GM23248 (cell line): Measurements from ENCODE around the gene SLC45A3.

ENCODE experiments used
- EZH2 ChIP-seq: fragments of 200-600 bp; sonication (generic); IDR thresholded peaks from 2 replicates; pipeline ENCODE4 v1.6.1; 2018; ENCODE audit warnings: antibody characterized with exemption, mild to moderate bottlenecking; ENCODE audit not compliant: insufficient read depth, poor library complexity, severe bottlenecking
- EZH2phosphoT487 ChIP-seq: fragments of 200-600 bp; sonication (generic); IDR thresholded peaks from 2 replicates; pipeline ENCODE4 v1.6.1; 2018; ENCODE audit warnings: antibody characterized with exemption, moderate library complexity, mild to moderate bottlenecking, low read depth; ENCODE audit not compliant: insufficient read depth

GRCh38 chr1:205627956-205628355 lies 52.4 kb downstream of the SLC45A3 start:
- TF ChIP-seq EZH2 (no peak), EZH2phosphoT487 (no peak)
